GM12891 (cell line): ENCODE data around the gene VSIG10L2.

Experiments
- PAX5 ChIP-seq: IDR thresholded peaks from 2 replicates; pipeline ENCODE4 v1.6.1; 2011; ENCODE audit warnings: low read length, moderate library complexity, mild to moderate bottlenecking; ENCODE audit not compliant: insufficient read depth, severe bottlenecking
- POLR2A ChIP-seq: IDR thresholded peaks from 2 replicates; pipeline ENCODE4 v1.6.1; 2011; ENCODE audit warnings: low read depth, low read length, control low read depth
- POLR2AphosphoS5 ChIP-seq: IDR thresholded peaks from 2 replicates; pipeline ENCODE4 v1.6.1; 2011; ENCODE audit warnings: low read depth, low read length, control low read depth
- POU2F2 ChIP-seq: IDR thresholded peaks from 2 replicates; pipeline ENCODE4 v1.6.1; 2011; ENCODE audit warnings: low read depth, mild to moderate bottlenecking, control low read depth, low read length, moderate library complexity
- SPI1 ChIP-seq: IDR thresholded peaks from 2 replicates; pipeline ENCODE4 v1.6.1; 2011; ENCODE audit warnings: low read depth, low read length, control low read depth
- TAF1 ChIP-seq: IDR thresholded peaks from 2 replicates; pipeline ENCODE4 v1.6.1; 2011; ENCODE audit warnings: low read depth, low read length, control low read depth

DNA sequence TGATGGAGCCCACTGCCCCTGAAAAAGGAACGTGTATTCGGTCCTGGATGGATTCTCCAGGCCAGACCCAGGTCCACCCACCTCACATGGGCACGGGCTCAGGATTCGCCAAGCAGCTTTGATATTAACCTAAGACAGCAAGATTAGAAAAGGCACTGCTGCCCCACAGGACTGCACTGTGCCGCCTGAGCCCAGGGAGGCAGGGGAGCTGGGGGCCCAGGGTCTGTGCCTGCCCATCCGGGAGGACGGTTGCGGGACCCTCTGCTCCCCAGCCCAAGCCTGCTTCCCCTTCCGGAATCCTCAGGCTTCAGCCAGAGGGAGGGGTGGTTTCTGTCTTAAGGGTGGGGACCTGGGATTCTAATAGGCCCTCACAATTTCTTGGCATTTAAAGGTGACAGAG is 13.5 kb upstream of the VSIG10L2 start:
- no peak for TF ChIP-seq POLR2A
- TF ChIP-seq POLR2AphosphoS5 = no peak
- TF ChIP-seq POU2F2 = no peak
- TF ChIP-seq TAF1 = no peak
- TF ChIP-seq SPI1 = no peak
- TF ChIP-seq PAX5 = no peak
